Lung (tissue), 12 donors: ENCODE results near the gene TCF12. TPM values are rescaled to one million over a fixed set of nuclear protein-coding genes. Genes with fewer than 3 reads are reported as not detected.

Experiments used
- ATAC-seq: fragments of 200-7000 bp; cut with Tn5 transposase; one replicate; pipeline ENCODE4 v1.9.1; 2020; ENCODE audit warnings: moderate number of reproducible peaks; ENCODE audit not compliant: insufficient read depth, low FRiP score
- DNase-seq, 3 donors: peaks; one replicate each; pipeline ENCODE4 v3.0.0-alpha.2; 2013 to 2017
- H3K27ac ChIP-seq, 2 donors: one replicate each; pipeline ENCODE4 v1.5.1; 2013; ENCODE audit warnings: mild to moderate bottlenecking in 2 of 2, moderate library complexity in 2 of 2, control low read depth in 1 of 2, inconsistent platforms in 1 of 2, low read depth in 1 of 2, low read length in 1 of 2
- H3K27me3 ChIP-seq, 3 donors: one replicate each; pipeline ENCODE4 v1.5.1; 2013; ENCODE audit warnings: low read length in 2 of 3; ENCODE audit not compliant: control insufficient read depth in 3 of 3, insufficient read depth in 3 of 3
- H3K36me3 ChIP-seq, 4 donors: one replicate each; pipeline ENCODE4 v1.5.1; 2013; ENCODE audit warnings: low read length in 4 of 4, mild to moderate bottlenecking in 1 of 4, moderate library complexity in 1 of 4; ENCODE audit not compliant: control insufficient read depth in 4 of 4, insufficient read depth in 4 of 4
- H3K4me1 ChIP-seq, 5 donors: one replicate each; pipeline ENCODE4 v1.5.1; 2013; ENCODE audit warnings: low read length in 5 of 5, mild to moderate bottlenecking in 2 of 5, moderate library complexity in 1 of 5; ENCODE audit not compliant: control insufficient read depth in 5 of 5, insufficient read depth in 5 of 5
- H3K4me3 ChIP-seq: one replicate; pipeline ENCODE4 v1.5.1; 2013; ENCODE audit warnings: mild to moderate bottlenecking, control low read depth, moderate library complexity
- H3K9ac ChIP-seq, 2 donors: one replicate each; pipeline ENCODE4 v1.5.1; 2013; ENCODE audit warnings: low read length in 2 of 2, control low read depth in 1 of 2; ENCODE audit not compliant: insufficient read depth in 1 of 2
- H3K9me3 ChIP-seq, 4 donors: one replicate each; pipeline ENCODE4 v1.5.1; 2013; ENCODE audit warnings: low read length in 3 of 4, mild to moderate bottlenecking in 1 of 4, moderate library complexity in 1 of 4; ENCODE audit not compliant: control insufficient read depth in 4 of 4, insufficient read depth in 3 of 4
- CTCF ChIP-seq: IDR thresholded peaks from 2 replicates; pipeline ENCODE4 v1.5.1; 2012; ENCODE audit warnings: mild to moderate bottlenecking; ENCODE audit errors: control extremely low read depth, extremely low read depth
- WGBS, 2 donors: extraction: QIAGEN DNeasy Blood & Tissue Kit; methylation state at CpG; one replicate each; pipeline ENCODE4 v1.1.7; 2013; 5-methylcytosine and 5-hydroxymethylcytosine counted together
- polyA plus RNA-seq, 2 donors: library from polyadenylated mRNA; stranded (reverse); fragments of 200-250 nt; gene quantifications; one replicate each; pipeline ENCODE4 v1.2.1, GENCODE V29; 2013
- total RNA-seq, 2 donors: library from RNA; depleted of rRNA in 1 of 2; stranded (reverse); fragments of >200 nt in 1 of 2; gene quantifications; one replicate each; pipeline ENCODE4 v1.2.1, GENCODE V29; 2014 to 2021
- donor health status: control.
- donor health status: control.
- donor health status: Bipolar disorder and iron deficiency.
- donor health status: healthy.
- donor health status: DM: yes; HTN: yes; CAD: no.

The TCF12 gene
- total and polyA plus RNA-seq, 4 donors: 9.6 to 314 (median 56.3) TPM

GRCh38 chr15:57038496-57038895 is 120.1 kb downstream of the TCF12 start:
- TF ChIP-seq CTCF: no peak
- H3K4me1 ChIP-seq: peaks cover 0 to 17% (median 6%) of the 10 kb centered on the region in 5 donors
- no peak for DNase-seq
- 98 to 99% methylated on average over 5 of the region's 5 CpGs for WGBS, 2 donors
- H3K27ac ChIP-seq: no peak overlapping the region
- H3K4me3 ChIP-seq: no peak overlapping the region
- H3K9ac ChIP-seq: no peak overlapping the region
- H3K36me3 ChIP-seq: peaks cover 0 to 2% (median 0%) of the 10 kb centered on the region in 4 donors
- no peak for ATAC-seq
- H3K9me3 ChIP-seq: no peaks in the 10 kb centered on the region
- H3K27me3 ChIP-seq: no peaks in the 10 kb centered on the region

GRCh38 chr15:57041416-57041815 is 123.0 kb downstream of the TCF12 start:
- Histone ChIP-seq H3K4me1 (peaks cover 0 to 17% (median 3%) of the 10 kb centered on the region in 5 donors), H3K9me3 (no peaks in the 10 kb centered on the region), H3K27ac (no peak overlapping the region), H3K9ac (no peak overlapping the region), H3K4me3 (no peak overlapping the region), H3K27me3 (no peaks in the 10 kb centered on the region), H3K36me3 (peaks cover 0 to 2% (median under 1%) of the 10 kb centered on the region in 4 donors)
- DNase-seq (peak in 1 of 3 donors; percentile 23), ATAC-seq (no peak)
- no peak for TF ChIP-seq CTCF

GRCh38 chr15:57044072-57044702 is 125.7 kb downstream of the TCF12 start:
- ATAC-seq (no peak), DNase-seq (no peak)
- WGBS, 2 donors: 67 to 72% methylated on average over 5 of the region's 5 CpGs
- Histone ChIP-seq H3K36me3 (peaks cover 0 to 1% (median 0%) of the 10 kb centered on the region in 4 donors), H3K4me1 (peaks cover 2 to 20% (median 3%) of the 10 kb centered on the region in 5 donors), H3K27me3 (no peaks in the 10 kb centered on the region), H3K4me3 (no peak overlapping the region), H3K27ac (no peak overlapping the region), H3K9ac (no peak overlapping the region), H3K9me3 (no peaks in the 10 kb centered on the region)
- TF ChIP-seq CTCF: no peak

GRCh38 chr15:57044970-57045369 is 126.5 kb downstream of the TCF12 start:
- 76 to 78% methylated on average over 4 of the region's 4 CpGs for WGBS, 2 donors
- H3K4me1 ChIP-seq: peaks cover 0 to 16% (median 2%) of the 10 kb centered on the region in 5 donors
- H3K27ac ChIP-seq: no peak overlapping the region
- no peak for TF ChIP-seq CTCF
- peaks cover 0 to 1% (median 0%) of the 10 kb centered on the region in 4 donors for H3K36me3 ChIP-seq
- peak in 2 of 3 donors; percentile 27 to 65 for DNase-seq
- H3K27me3 ChIP-seq: no peaks in the 10 kb centered on the region
- no peak overlapping the region for H3K4me3 ChIP-seq
- no peak overlapping the region for H3K9ac ChIP-seq
- no peaks in the 10 kb centered on the region for H3K9me3 ChIP-seq
- no peak for ATAC-seq
